IMR-90 (cell line): ENCODE data around the gene UBE2E2.

Source experiments
- CEBPB ChIP-seq: IDR thresholded peaks from 2 replicates; pipeline ENCODE4 v1.6.1; 2012; ENCODE audit warnings: low read depth, low read length, improper control_type of control experiment
- CTCF ChIP-seq: conservative IDR thresholded peaks from 2 replicates; pipeline ENCODE4 v1.5.1; 2012; ENCODE audit warnings: mild to moderate bottlenecking, low read depth, low read length, improper control_type of control experiment
- NFE2L2 ChIP-seq: fragments of 150-350 bp; IDR thresholded peaks from 2 replicates; pipeline ENCODE4 v1.6.1; 2016; ENCODE audit warnings: low read depth, mild to moderate bottlenecking, low read length
- POLR2A ChIP-seq: IDR thresholded peaks from 2 replicates; pipeline ENCODE4 v1.6.1; 2012; ENCODE audit warnings: mild to moderate bottlenecking, low read depth, low read length
- RFX5 ChIP-seq: IDR thresholded peaks from 2 replicates; pipeline ENCODE4 v1.8.0; 2012; ENCODE audit warnings: low read depth, mild to moderate bottlenecking, low read length, moderate library complexity

GRCh38 chr3:23330568-23330967 is 127.4 kb downstream of the UBE2E2 start:
- no peak for TF ChIP-seq NFE2L2
- no peak for TF ChIP-seq POLR2A
- no peak for TF ChIP-seq CTCF
- TF ChIP-seq RFX5 = no peak
- TF ChIP-seq CEBPB = no peak
